ENCODE results near the gene DHDH.

- TF ChIP-seq CTCF (conservative IDR thresholded peaks at IDR 0.05; ENCODE audit: low read depth in 2 of 2) (no peak), POLR2AphosphoS5 (IDR thresholded peaks at IDR 0.05; ENCODE audit: low read depth) (no peak)
Measured at GRCh38 chr19:48935864-48936263, 2.4 kb downstream of the DHDH start.

All from GM23338 (cell line).